Astrocyte (in vitro differentiated cells and primary cell): Measurements from ENCODE around the gene PPIF. TPM values are rescaled to one million over a fixed set of nuclear protein-coding genes. Genes with fewer than 3 reads are reported as not detected.

Source experiments
- DNase-seq: peaks from one replicate; pipeline ENCODE4 v3.0.0-alpha.2; 2010; ENCODE audit warnings: low read depth
- FAIRE-seq: peaks from 2 replicates; lab custom pipeline; 2011; peaks lifted over from hg19 to GRCh38; lab: Jason Lieb, UNC
- H2AFZ ChIP-seq: 2 replicates; pipeline ENCODE4 v1.6.0; 2012; ENCODE audit warnings: low read depth, low read length, inconsistent platforms
- H3K27ac ChIP-seq: 2 replicates; pipeline ENCODE4 v1.5.1; 2011; ENCODE audit warnings: low read depth, low read length, inconsistent platforms
- H3K27me3 ChIP-seq: 2 replicates; pipeline ENCODE4 v1.6.0; 2011; ENCODE audit warnings: low read length, inconsistent platforms; ENCODE audit not compliant: insufficient read depth
- H3K36me3 ChIP-seq: 2 replicates; pipeline ENCODE4 v1.5.1; 2011; ENCODE audit warnings: low read length, inconsistent platforms; ENCODE audit not compliant: insufficient read depth
- H3K4me1 ChIP-seq: 2 replicates; pipeline ENCODE4 v1.5.1; 2011; ENCODE audit warnings: low read length, inconsistent platforms; ENCODE audit not compliant: insufficient read depth
- H3K4me2 ChIP-seq: 2 replicates; pipeline ENCODE4 v1.6.0; 2012; ENCODE audit warnings: low read length, inconsistent platforms
- H3K4me3 ChIP-seq: 2 replicates; pipeline ENCODE4 v1.5.1; 2011; ENCODE audit warnings: low read depth, mild to moderate bottlenecking, low read length, inconsistent platforms; ENCODE audit not compliant: insufficient read depth
- H3K79me2 ChIP-seq: 2 replicates; pipeline ENCODE4 v1.6.0; 2012; ENCODE audit warnings: mild to moderate bottlenecking, low read length, inconsistent platforms; ENCODE audit not compliant: insufficient read depth
- H3K9ac ChIP-seq: 2 replicates; pipeline ENCODE4 v1.6.0; 2012; ENCODE audit warnings: mild to moderate bottlenecking, low read length, inconsistent platforms
- H3K9me3 ChIP-seq: 2 replicates; pipeline ENCODE4 v1.5.1; 2012; ENCODE audit warnings: low read depth, mild to moderate bottlenecking, low read length, inconsistent platforms; ENCODE audit not compliant: insufficient read depth
- H4K20me1 ChIP-seq: 2 replicates; pipeline ENCODE4 v1.6.0; 2012; ENCODE audit warnings: low read length, inconsistent platforms; ENCODE audit not compliant: insufficient read depth
- H3K27ac Mint-ChIP-seq: one replicate; pipeline ENCODE4 v1.8.0; 2021; ENCODE audit warnings: mild to moderate bottlenecking, mixed read lengths; ENCODE audit not compliant: unreplicated experiment
- H3K27me3 Mint-ChIP-seq: one replicate; pipeline ENCODE4 v1.8.0; 2021; ENCODE audit warnings: low read depth, mixed read lengths; ENCODE audit not compliant: unreplicated experiment
- H3K36me3 Mint-ChIP-seq: one replicate; pipeline ENCODE4 v1.8.0; 2021; ENCODE audit warnings: low read depth, mixed read lengths; ENCODE audit not compliant: unreplicated experiment
- H3K4me1 Mint-ChIP-seq: one replicate; pipeline ENCODE4 v1.8.0; 2021; ENCODE audit warnings: low read depth, mixed read lengths; ENCODE audit not compliant: unreplicated experiment
- H3K4me3 Mint-ChIP-seq: one replicate; pipeline ENCODE4 v1.8.0; 2021; ENCODE audit warnings: mild to moderate bottlenecking, moderate library complexity, mixed read lengths; ENCODE audit not compliant: unreplicated experiment
- H3K9me3 Mint-ChIP-seq: one replicate; pipeline ENCODE4 v1.8.0; 2021; ENCODE audit warnings: mild to moderate bottlenecking, mixed read lengths; ENCODE audit not compliant: unreplicated experiment
- CTCF ChIP-seq: IDR thresholded peaks from 2 replicates; pipeline ENCODE4 v1.5.1; 2011; ENCODE audit warnings: low read depth, mild to moderate bottlenecking, inconsistent platforms, low read length, moderate library complexity; ENCODE audit not compliant: insufficient read depth
- EZH2 ChIP-seq: IDR thresholded peaks from 2 replicates; pipeline ENCODE4 v1.6.1; 2012; ENCODE audit warnings: mild to moderate bottlenecking, low read length, inconsistent platforms; ENCODE audit not compliant: insufficient read depth
- total RNA-seq: library from RNA; stranded (reverse); gene quantifications from 2 replicates; pipeline ENCODE4 v1.2.1, GENCODE V29; 2021

Gene PPIF
- total RNA-seq, 1 donor from 2014 or later, result 31.7 TPM

DNA sequence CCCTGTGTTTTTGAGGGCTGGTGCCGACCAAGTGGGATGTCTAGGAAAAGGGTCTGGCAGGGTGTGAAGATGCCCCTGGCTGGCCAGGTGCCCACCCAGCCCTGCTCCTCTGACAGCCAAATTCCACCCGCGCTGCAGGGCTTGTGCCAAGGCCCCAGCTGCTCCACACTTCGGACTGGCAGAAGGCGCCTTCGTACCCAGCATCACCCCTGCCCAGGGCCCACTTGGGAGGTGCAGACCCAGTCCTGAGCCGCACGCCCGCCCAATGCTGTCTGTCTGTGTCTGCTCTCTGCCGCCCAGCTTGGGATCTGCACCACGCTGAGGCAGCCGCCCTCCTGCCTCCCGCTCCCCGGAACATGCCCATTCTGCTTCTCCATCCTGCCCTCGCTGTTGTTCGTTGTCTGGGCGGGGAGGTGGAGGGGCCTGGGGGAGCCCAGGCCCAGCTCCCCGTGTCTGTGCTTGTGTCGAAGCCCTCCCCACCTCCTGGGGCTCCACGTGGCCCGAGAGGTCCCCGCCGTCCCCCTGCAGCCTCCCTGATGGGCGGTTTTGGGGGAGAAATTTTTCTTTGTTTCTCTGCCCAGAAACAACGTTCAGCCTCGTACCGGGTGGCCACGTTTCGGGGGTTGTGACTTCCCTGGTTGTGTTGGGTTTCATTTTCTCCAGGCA lies 36.9 kb upstream of the PPIF start:
- no peak overlapping the region for H3K4me2 ChIP-seq
- H3K79me2 ChIP-seq, result peaks cover 3% of the 10 kb centered on the region
- Mint-ChIP-seq H3K4me1 (no peaks in the 10 kb centered on the region), H3K27me3 (no peaks in the 10 kb centered on the region), H3K9me3 (no peaks in the 10 kb centered on the region), H3K4me3 (no peak overlapping the region), H3K36me3 (peaks cover 21% of the 10 kb centered on the region), H3K27ac (no peak overlapping the region)
- FAIRE-seq (no peak), DNase-seq (no peak)
- H3K27me3 ChIP-seq, result no peaks in the 10 kb centered on the region
- H3K36me3 ChIP-seq, result peaks cover 22% of the 10 kb centered on the region
- peaks cover 81% of the 10 kb centered on the region for H4K20me1 ChIP-seq
- H3K9me3 ChIP-seq, result no peaks in the 10 kb centered on the region
- H3K4me3 ChIP-seq, result no peak overlapping the region
- H2AFZ ChIP-seq, result no peak overlapping the region
- H3K9ac ChIP-seq, result no peak overlapping the region
- no peak overlapping the region for H3K27ac ChIP-seq
- H3K4me1 ChIP-seq, result no peaks in the 10 kb centered on the region
- TF ChIP-seq CTCF, result no peak
- no peak for TF ChIP-seq EZH2

GRCh38 chr10:79310911-79311573 lies 36.2 kb upstream of the PPIF start:
- Histone ChIP-seq H3K36me3 (peaks cover 22% of the 10 kb centered on the region), H4K20me1 (peaks cover 74% of the 10 kb centered on the region), H3K79me2 (peaks cover 3% of the 10 kb centered on the region), H3K4me2 (no peak overlapping the region), H3K9me3 (no peaks in the 10 kb centered on the region), H3K4me3 (no peak overlapping the region), H2AFZ (no peak overlapping the region), H3K9ac (no peak overlapping the region), H3K27me3 (no peaks in the 10 kb centered on the region), H3K27ac (no peak overlapping the region), H3K4me1 (no peaks in the 10 kb centered on the region)
- FAIRE-seq, result no peak
- no peak for DNase-seq
- no peak for TF ChIP-seq CTCF
- no peak for TF ChIP-seq EZH2
- no peaks in the 10 kb centered on the region for H3K4me1 Mint-ChIP-seq
- peaks cover 2% of the 10 kb centered on the region for H3K27me3 Mint-ChIP-seq
- H3K36me3 Mint-ChIP-seq, result peaks cover 24% of the 10 kb centered on the region
- no peak overlapping the region for H3K4me3 Mint-ChIP-seq
- no peaks in the 10 kb centered on the region for H3K9me3 Mint-ChIP-seq
- no peak overlapping the region for H3K27ac Mint-ChIP-seq
